Measurements from ENCODE around the gene CLNK.

GRCh38 chr4:10509733-10510132 lies 174.8 kb downstream of the CLNK start:
- TF ChIP-seq CTCF (IDR thresholded peaks at IDR 0.05 in 2 of 3, conservative IDR thresholded peaks at IDR 0.05 in 1 of 3; ENCODE audit: borderline replicate concordance in 1 of 3, insufficient read depth in 1 of 3, low read depth in 2 of 3, low read length in 2 of 3) (no peak), POLR2A (IDR thresholded peaks at IDR 0.05; ENCODE audit: borderline replicate concordance, extremely low read depth, insufficient read depth, insufficient read length) (no peak), SIN3A (IDR thresholded peaks at IDR 0.05; ENCODE audit: low read depth) (no peak), EZH2 (IDR thresholded peaks at IDR 0.05) (no peak), POLR2AphosphoS5 (IDR thresholded peaks at IDR 0.05; ENCODE audit: low read depth, low read length) (no peak), JUND (IDR thresholded peaks at IDR 0.05) (no peak), EZH2phosphoT487 (IDR thresholded peaks at IDR 0.05; ENCODE audit: borderline replicate concordance) (no peak), SP1 (IDR thresholded peaks at IDR 0.05; ENCODE audit: low read depth) (no peak), RAD21 (IDR thresholded peaks at IDR 0.05; ENCODE audit: low read depth) (no peak), TCF7L2 (IDR thresholded peaks at IDR 0.05; ENCODE audit: borderline replicate concordance, extremely low read depth, insufficient read depth, insufficient read length) (no peak)
- TF ChIP-seq, protein P1, sequence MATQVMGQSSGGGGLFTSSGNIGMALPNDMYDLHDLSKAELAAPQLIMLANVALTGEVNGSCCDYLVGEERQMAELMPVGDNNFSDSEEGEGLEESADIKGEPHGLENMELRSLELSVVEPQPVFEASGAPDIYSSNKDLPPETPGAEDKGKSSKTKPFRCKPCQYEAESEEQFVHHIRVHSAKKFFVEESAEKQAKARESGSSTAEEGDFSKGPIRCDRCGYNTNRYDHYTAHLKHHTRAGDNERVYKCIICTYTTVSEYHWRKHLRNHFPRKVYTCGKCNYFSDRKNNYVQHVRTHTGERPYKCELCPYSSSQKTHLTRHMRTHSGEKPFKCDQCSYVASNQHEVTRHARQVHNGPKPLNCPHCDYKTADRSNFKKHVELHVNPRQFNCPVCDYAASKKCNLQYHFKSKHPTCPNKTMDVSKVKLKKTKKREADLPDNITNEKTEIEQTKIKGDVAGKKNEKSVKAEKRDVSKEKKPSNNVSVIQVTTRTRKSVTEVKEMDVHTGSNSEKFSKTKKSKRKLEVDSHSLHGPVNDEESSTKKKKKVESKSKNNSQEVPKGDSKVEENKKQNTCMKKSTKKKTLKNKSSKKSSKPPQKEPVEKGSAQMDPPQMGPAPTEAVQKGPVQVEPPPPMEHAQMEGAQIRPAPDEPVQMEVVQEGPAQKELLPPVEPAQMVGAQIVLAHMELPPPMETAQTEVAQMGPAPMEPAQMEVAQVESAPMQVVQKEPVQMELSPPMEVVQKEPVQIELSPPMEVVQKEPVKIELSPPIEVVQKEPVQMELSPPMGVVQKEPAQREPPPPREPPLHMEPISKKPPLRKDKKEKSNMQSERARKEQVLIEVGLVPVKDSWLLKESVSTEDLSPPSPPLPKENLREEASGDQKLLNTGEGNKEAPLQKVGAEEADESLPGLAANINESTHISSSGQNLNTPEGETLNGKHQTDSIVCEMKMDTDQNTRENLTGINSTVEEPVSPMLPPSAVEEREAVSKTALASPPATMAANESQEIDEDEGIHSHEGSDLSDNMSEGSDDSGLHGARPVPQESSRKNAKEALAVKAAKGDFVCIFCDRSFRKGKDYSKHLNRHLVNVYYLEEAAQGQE (IDR thresholded peaks at IDR 0.05; ENCODE audit: low read depth), result no peak
- TF ChIP-seq, protein P2, sequence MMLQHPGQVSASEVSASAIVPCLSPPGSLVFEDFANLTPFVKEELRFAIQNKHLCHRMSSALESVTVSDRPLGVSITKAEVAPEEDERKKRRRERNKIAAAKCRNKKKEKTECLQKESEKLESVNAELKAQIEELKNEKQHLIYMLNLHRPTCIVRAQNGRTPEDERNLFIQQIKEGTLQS (IDR thresholded peaks at IDR 0.05), result no peak
- TF ChIP-seq, protein P3, sequence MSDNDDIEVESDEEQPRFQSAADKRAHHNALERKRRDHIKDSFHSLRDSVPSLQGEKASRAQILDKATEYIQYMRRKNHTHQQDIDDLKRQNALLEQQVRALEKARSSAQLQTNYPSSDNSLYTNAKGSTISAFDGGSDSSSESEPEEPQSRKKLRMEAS (IDR thresholded peaks at IDR 0.05), result no peak
- TF ChIP-seq, protein P4, sequence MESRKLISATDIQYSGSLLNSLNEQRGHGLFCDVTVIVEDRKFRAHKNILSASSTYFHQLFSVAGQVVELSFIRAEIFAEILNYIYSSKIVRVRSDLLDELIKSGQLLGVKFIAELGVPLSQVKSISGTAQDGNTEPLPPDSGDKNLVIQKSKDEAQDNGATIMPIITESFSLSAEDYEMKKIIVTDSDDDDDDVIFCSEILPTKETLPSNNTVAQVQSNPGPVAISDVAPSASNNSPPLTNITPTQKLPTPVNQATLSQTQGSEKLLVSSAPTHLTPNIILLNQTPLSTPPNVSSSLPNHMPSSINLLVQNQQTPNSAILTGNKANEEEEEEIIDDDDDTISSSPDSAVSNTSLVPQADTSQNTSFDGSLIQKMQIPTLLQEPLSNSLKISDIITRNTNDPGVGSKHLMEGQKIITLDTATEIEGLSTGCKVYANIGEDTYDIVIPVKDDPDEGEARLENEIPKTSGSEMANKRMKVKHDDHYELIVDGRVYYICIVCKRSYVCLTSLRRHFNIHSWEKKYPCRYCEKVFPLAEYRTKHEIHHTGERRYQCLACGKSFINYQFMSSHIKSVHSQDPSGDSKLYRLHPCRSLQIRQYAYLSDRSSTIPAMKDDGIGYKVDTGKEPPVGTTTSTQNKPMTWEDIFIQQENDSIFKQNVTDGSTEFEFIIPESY (IDR thresholded peaks at IDR 0.05; ENCODE audit: extremely low read depth, insufficient replicate concordance, low read length), result no peak

Measured in HCT116 (cell line).